Stimulated activated CD4-positive, alpha-beta T cell treated with anti-CD3 and anti-CD28 coated beads, Interleukin-1b, Interleukin-23, amount 100 ng/mL, for 24 hours (primary cell): ENCODE measurements around the gene ACADVL.

Experiments
- DNase-seq, 4 experiments: peaks; one replicate each; pipeline ENCODE4 v3.0.0-alpha.2; 2020; ENCODE audit warnings: low read depth in 4 of 4, low spot score in 1 of 4

Gene ACADVL

GRCh38 chr17:7250695-7251627, 31.2 kb downstream of the ACADVL start:
- DNase-seq, result no peak

DNA sequence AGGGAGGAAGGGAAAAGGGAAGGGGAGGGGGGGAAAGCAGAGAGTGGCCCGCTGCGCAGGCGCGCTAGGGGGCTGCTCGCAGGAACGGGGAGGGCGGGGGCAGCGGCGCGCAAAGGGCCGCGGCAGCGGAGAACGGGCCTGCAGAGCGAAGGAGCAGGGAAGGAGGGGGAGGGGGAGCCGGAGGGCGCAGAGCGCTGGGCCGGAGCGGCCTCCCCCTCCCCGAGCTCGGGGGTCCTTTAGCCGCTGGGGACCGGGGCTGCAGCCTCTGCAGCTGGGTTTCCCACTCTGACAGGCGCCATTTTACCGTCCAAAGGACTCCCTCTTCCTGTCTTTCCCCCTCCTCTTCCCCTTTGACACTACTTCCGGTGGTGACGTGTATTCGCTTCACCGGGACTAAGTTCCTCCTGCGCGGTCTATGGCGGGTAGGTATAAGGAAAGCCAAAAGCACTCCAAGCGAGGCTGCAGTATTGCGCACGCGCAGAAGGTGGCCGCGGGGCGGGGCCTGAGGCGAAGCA, 32.0 kb downstream of the ACADVL start, which contains the start of gene CTDNEP1:
Gene CTDNEP1, minus strand, starts transcription at position 74 of the 515 bp plus-strand sequence. CDS start 438 bp downstream, outside the sequence.
- DNase-seq, result peak; percentile 96 to 99 (median 99)

DNA sequence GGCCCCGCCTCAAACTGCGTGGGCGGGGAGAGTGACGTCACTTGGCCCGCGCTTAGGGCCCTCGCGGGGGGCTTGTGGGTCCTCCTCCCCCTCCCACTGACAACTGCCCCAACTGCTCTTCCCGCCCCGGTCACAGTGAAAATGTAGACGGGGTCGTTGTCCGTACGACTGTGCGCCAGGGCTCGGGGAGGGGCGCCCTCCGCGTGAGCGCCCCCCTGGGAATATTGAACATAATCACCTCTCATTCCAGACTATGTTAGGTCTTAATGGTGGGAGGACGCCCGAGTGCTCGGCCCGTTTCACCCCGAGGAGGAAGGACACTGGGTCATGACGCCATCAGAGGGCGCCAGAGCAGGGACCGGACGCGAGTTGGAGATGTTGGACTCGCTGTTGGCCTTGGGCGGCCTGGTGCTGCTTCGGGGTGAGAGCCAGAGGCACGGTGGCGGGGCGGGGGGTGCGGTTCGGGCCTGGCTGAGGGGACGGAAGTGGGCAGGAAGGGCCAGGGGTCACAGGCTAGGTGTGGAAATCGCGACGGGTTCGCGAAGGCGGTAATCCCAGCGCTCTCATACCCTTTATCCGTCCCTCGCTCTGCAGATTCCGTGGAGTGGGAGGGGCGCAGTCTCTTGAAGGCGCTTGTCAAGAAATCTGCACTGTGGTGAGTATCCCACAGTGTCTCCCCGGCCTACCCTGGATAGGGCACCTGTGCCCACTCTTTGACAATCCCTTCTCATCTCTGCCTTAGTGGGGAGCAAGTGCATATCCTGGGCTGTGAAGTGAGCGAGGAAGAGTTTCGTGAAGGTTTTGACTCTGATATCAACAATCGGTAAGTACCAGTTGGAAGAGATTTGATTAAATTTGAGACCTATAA, 32.7 kb downstream of the ACADVL start, which contains the start of gene ELP5:
Gene ELP5, plus strand, starts transcription at position 40 of the 868 bp plus-strand sequence. Its CDS starts 336 bp downstream, at position 376.
- peak; percentile 71 to 85 (median 79) for DNase-seq

- no peak for DNase-seq
Observed at GRCh38 chr17:7253082-7253481, 33.3 kb downstream of the ACADVL start.

GRCh38 chr17:7254511-7254910, 34.8 kb downstream of the ACADVL start:
- DNase-seq, result no peak

DNA sequence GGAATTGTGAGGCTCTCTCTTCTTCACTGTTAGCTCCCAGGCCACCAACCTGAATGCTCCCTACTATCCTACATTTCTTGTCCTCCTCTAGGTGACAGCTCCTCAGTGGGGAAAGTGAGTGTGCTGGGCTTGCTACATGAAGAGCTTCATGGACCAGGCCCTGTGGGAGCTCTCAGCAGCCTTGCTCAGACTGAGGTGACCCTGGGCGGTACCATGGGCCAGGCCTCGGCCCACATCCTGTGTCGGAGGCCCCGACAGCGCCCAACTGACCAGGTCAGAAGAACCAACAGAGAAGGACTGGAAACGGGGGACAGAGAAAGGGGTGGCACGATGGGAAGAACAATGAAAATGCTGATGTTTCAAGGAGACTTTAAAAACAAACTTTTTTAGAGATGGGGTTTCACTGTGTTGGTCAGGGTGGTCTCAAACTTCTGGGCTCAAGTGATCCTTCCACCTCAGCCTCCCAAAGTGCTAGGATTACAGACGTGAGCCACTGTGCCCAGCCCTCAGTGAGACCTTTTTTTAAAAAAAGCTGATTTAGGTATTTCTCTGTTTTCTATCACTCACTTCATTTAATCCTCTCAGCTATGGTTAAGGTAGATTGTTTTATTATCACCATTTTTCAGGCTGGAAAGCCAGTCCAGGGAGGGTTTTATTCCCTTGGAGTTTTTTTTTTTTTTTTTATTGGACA, 37.2 kb downstream of the ACADVL start:
- no peak for DNase-seq

- DNase-seq, result no peak
Observed at GRCh38 chr17:7258731-7259554, 39.2 kb downstream of the ACADVL start.

DNA sequence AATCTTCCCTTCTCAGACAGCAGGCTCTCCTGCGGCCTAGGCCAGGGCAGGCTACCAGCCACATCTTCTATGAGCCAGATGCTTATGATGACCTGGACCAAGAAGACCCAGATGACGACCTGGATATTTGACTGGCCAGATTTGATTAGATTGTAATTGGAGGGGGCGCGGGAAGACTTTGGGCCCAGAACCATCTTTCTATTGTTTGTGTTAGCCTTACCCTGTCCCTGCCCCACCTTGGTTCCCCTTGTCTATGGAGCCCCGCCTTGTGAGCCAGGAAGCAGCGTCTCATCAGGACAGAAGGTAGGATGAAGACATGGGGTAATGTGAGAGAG, 39.8 kb downstream of the ACADVL start:
- no peak for DNase-seq

GRCh38 chr17:7260151-7260550, 40.4 kb downstream of the ACADVL start:
- no peak for DNase-seq

DNA sequence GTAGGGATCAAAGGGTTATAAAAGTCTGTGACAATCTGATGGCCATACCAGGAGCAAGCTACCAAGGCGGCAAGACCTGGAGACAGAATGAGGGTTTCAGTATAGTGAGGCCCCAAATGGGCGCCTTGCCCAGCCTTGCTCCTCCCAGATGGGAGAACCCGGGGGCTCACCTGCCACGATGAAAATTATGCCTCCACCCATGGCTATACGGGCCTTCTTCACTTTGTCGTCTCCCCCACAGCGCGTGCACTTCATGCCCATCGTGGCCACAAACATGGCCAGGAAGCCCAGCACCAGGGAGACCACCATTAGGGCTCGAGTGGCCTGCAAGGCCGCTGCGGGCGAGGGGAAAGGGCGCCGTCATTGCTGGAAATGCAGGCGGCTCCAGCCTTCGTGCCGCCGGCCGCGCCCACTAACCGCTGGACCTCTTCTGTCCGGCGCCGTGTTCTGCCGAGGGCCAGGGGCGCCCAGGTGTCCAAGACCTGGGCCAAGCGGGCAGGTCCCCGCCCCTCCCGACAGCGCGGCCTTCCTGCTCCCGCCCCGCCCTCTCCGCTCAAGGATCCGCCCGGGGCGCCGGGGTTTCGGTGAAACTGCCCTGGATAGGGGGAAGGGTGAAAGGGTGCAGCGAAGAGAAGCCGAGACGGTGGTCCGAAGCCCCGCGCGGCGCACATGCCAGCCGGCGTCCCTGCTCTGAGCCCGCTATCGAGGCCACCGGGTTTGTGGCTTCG, 41.1 kb downstream of the ACADVL start:
- no peak for DNase-seq

GRCh38 chr17:7261379-7262191, 41.8 kb downstream of the ACADVL start:
- DNase-seq, result no peak

DNA sequence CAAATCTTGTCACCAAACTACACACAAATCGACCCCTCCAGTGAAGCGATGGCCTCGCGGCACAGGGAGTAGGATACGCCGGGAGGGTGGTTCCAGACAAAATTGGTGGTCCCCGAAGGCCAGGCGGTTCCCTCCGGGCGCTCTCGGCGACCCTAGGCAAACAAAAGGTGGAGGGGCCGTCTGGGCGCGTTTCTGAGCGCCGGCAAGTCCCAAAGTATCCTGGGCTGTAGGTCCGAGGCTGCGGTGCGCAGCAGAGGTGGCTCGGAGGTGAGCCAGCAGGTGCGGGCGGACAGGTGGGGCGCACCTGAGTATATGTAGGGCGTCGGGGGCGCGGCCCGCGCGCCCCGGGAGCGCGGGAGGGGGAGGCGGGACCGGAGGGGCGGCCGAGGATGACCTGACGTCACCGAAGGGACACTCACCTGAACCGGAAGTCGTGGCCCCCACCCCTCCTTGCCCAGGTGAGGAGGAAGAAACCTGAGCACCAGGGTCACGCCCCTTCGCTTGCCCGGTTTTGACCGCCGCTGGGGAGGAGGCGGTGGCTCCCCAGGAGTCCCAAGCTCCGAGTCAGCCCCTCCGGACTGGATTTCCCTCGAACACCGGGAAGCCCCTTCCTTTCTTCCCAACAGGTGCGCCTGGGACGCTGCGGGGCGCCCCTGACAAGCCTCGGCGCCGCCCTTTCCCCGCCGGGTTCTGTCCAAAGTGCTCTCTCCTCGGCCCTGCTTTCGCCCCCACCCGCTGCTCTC, 42.6 kb downstream of the ACADVL start, which contains the start of gene CLDN7:
Gene CLDN7, minus strand, starts transcription at position 287 of the 743 bp plus-strand sequence. CDS start 435 bp downstream, outside the sequence.
- DNase-seq, result no peak

GRCh38 chr17:7262935-7263800, 43.4 kb downstream of the ACADVL start:
- DNase-seq, result no peak

GRCh38 chr17:7263801-7264078, 44.0 kb downstream of the ACADVL start:
- DNase-seq, result no peak

DNA sequence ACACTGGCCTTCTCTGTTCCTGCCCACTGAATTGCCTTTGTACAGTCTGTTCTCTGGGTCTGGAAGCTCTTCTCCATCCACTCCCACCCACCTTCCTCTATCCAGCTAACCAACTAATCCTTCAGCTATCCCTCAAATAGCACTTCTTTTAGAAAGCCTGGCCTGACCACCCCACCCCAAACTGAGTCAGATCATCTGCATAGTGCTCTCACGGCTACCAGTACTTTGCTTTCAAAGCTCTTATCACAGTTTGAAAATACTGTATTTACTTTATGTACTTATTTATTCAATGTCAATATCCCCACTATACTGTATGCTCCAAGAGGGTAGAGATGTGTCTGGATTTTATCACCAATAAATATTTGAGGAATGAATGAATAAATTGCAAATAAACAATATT, 47.0 kb downstream of the ACADVL start:
- DNase-seq, result no peak
